ENCODE measurements around the gene MYCN.

MYCN gene

DNA sequence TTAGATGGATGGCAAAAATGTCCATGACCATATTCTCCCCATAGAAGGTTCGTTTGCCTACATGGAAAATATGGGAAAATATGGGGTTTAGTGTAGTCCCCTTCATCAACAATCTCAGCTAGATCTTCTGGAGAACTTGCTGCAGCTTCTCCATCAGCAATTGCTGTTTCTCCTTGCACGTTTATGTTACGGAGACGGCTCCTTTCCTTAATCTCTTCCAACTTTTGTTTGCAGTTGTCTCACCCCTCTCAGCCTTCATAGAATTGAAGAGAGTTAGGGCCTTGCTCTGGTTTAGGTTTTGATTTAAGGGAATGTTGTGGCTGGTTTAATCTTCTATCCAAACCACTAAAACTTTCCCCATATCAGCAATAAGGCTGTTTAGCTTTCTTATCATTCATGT is 28.9 kb downstream of the MYCN start:
- no peak for DNase-seq (ENCODE audit: insufficient read length)
- FAIRE-seq: no peak
- TF ChIP-seq POLR2AphosphoS5 (IDR thresholded peaks at IDR 0.05; ENCODE audit: low read depth, low read length): no peak
- no peak for TF ChIP-seq POLR2A (IDR thresholded peaks at IDR 0.05; ENCODE audit: low read depth, low read length)

DNA sequence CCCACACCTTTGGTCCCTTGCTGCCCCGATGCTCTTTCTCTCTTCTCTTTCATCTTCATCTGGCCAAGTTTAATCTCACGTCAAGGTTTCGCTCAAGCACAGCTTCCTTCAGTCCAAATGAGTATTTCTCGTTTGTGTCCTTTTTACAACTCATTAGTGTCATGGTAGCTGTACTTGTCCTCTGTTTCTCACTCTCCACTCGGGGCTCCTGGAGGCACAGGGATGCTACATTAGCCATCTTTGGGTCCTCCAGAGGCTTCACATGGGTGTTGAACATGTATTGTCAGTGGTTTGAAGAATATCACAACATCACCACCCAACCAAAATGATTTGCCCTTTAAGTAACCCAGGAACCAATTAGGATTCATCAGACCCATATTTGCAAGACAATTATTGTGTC is 30.4 kb downstream of the MYCN start:
- no peak for TF ChIP-seq TAF1 (IDR thresholded peaks at IDR 0.05; ENCODE audit: borderline replicate concordance, low read depth, low read length)
- no peak for TF ChIP-seq POLR2AphosphoS5 (IDR thresholded peaks at IDR 0.05; ENCODE audit: low read depth, low read length)
- no peak for TF ChIP-seq POLR2A (IDR thresholded peaks at IDR 0.05; ENCODE audit: low read depth, low read length)
- DNase-seq (ENCODE audit: insufficient read length): no peak

DNA sequence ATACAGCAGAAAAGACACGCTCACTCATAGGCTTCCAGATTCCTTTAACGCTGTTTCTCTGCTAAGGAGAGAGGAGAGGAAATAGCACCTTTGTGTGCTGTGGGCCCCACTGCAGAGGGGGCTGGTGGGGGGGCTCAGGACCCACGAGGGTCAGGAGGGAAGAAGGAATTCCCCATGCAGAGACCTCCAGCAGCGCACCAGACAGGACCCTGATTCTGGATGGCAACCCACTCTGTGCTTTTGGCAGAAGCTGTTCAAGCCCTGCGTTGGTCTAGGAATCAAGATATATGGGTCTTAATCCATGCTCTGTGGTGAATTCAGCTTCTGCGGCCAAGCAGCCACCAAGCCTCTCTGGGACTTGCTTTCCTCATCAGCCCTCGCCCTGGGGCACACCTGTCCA is 31.0 kb downstream of the MYCN start:
- DNase-seq (ENCODE audit: insufficient read length) (no peak), FAIRE-seq (no peak)
- TF ChIP-seq TAF1 (IDR thresholded peaks at IDR 0.05; ENCODE audit: borderline replicate concordance, low read depth, low read length) (no peak), POLR2AphosphoS5 (IDR thresholded peaks at IDR 0.05; ENCODE audit: low read depth, low read length) (no peak), POLR2A (IDR thresholded peaks at IDR 0.05; ENCODE audit: low read depth, low read length) (no peak)

More for the DNA sequence above, 30.4 kb downstream of the MYCN start:
- FAIRE-seq: no peak

DNA sequence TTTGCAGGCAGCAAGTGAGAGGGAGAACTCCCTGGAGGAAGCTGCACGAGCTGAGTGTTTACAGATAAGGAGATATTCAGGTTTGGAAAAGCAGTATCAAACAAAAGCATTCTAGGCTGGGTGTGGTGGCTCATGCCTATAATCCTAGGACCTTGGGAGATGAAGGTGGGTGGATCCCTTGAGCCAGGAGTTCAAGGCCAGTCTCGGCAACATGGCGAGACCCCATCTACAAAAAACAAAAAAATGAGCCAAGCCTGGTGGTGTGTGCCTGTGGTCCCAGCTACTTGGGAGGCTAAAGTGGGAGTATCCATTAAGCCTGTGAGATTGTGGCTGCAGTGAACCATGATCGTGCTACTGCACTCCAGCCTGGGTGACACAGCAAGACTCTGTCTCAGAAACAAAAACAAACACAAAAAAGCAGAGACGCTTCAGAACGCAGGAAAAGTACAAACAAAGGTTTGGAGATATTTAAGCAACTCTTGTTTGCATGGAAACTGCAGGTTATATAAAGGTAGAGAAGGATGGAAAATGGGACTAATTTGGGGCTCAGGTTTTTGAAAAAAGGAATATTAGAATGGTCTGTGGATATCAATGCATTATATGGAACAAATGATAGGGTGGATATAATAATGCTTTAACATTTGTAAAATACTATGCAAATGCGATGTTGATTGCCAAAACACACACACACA is 31.6 kb downstream of the MYCN start:
- TF ChIP-seq POLR2AphosphoS5 (IDR thresholded peaks at IDR 0.05; ENCODE audit: low read depth, low read length): no peak
- TF ChIP-seq TAF1 (IDR thresholded peaks at IDR 0.05; ENCODE audit: borderline replicate concordance, low read depth, low read length): no peak
- no peak for TF ChIP-seq POLR2A (IDR thresholded peaks at IDR 0.05; ENCODE audit: low read depth, low read length)
- no peak for DNase-seq (ENCODE audit: insufficient read length)
- no peak for FAIRE-seq

DNA sequence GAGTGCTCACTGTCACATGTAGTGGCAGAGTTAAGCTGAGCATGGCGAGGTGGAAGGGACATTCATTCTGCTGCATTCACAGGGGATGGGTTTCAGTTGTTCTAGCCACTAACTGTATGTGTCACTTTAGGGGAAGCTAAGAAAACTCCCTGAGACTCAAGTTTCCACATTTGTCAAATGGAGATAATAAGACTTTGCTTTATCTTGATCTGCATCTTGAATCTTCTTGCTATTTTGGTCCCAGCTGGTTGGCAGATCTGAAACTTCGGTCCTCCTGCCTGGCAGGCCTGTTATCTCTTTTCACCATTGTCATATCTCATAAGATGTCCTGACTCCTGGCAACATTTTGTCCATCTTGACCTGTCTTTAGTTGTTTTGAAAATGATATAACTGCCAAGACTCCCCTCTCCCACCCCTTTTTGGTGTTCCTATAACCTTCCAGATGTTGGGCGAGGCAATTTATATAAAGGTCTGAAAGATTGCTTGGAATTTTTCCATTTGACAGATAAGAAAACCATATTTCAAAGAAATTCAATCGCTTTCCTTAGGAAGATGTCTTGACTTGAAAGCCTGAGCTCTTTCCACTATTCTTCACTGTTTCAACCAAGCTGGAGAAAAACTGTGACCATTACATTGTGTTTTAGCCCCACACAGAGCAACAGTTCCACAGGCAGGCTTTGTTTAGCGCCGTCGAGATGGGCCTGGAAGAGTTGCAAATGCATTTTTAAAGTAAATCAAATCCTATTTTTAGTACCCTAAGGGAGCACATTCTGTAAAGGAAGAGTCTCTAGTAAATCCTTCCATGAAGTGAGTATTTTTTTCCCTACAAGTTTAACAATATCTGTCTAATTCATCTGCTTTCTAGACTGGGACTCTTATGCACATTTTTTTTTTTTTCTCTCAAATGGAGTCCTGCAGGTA is 33.4 kb downstream of the MYCN start:
- FAIRE-seq (no peak), DNase-seq (ENCODE audit: insufficient read length) (no peak)
- no peak for TF ChIP-seq POLR2A (IDR thresholded peaks at IDR 0.05; ENCODE audit: low read depth, low read length)
- TF ChIP-seq TAF1 (IDR thresholded peaks at IDR 0.05; ENCODE audit: borderline replicate concordance, low read depth, low read length): no peak
- TF ChIP-seq POLR2AphosphoS5 (IDR thresholded peaks at IDR 0.05; ENCODE audit: low read depth, low read length): no peak

DNA sequence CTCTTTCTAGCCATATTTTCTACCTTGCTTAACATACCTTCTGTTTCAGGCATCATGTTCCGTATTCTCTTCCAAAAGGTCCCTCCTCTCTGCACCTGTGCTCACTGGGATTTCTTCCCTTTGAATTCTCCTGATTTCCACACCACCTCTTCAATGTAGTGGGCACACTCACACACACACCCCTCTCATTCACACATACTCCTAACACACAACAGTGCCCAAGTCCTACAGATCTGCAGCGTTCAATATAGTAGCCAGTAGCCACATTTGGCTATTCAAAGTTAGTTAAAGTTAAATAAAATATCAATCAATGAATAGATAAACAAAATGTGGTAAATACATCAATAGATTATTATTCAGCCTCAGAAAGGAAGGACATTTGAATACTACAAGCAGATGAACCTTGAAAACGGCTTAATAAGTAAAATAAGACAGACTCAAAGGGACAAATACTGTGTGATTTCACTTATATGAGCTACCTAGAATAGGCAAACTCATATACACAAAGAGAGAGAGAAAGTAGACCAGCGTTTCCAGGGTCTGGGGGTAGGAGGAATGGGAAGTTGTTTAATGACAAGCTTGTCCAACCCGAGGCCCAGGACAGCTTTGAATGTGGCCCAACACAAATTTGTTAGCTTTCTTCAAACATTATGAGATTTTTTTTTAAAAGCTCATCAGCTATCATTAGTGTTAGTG is 34.4 kb downstream of the MYCN start:
- DNase-seq (ENCODE audit: insufficient read length) (no peak), FAIRE-seq (no peak)
- TF ChIP-seq POLR2A (IDR thresholded peaks at IDR 0.05; ENCODE audit: low read depth, low read length) (no peak), TAF1 (IDR thresholded peaks at IDR 0.05; ENCODE audit: borderline replicate concordance, low read depth, low read length) (no peak), POLR2AphosphoS5 (IDR thresholded peaks at IDR 0.05; ENCODE audit: low read depth, low read length) (no peak)

DNA sequence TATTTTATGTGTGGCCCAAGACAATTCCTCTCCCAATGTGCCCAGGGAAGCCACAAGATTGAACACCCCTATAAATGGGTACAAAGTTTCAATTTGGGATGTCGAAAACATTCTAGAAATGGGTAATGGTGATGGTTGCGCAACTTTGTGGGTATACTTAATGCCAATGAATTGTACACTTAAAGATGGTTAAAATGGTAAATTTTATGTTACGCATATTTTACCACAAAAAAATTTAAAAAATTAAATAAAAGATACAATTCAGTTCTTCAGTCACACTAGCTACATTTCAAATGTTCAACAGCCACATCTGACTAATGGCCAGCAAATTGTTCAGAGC is 34.9 kb downstream of the MYCN start:
- no peak for TF ChIP-seq POLR2A (IDR thresholded peaks at IDR 0.05; ENCODE audit: low read depth, low read length)
- TF ChIP-seq TAF1 (IDR thresholded peaks at IDR 0.05; ENCODE audit: borderline replicate concordance, low read depth, low read length): no peak
- no peak for TF ChIP-seq POLR2AphosphoS5 (IDR thresholded peaks at IDR 0.05; ENCODE audit: low read depth, low read length)
- no peak for FAIRE-seq
- DNase-seq (ENCODE audit: insufficient read length): no peak

DNA sequence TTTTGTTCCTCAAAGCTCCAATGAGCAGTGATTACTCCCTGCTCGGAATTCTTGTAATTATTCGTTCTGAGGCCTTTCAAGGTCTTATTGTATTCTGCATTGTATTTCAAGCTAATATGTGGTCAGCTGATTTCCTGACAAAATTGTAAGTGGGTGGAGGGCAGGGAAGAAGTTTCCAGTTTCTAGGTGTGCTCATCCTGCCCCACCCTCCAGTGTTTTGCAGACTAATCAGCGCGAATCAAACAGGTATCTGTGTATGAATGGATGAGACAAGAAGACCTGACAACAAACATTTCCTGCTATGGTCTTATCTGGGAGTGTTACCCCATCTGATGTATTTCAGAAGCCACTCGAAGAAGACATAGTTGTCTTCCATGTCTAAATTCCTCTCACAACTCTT is 35.3 kb downstream of the MYCN start:
- TF ChIP-seq TAF1 (IDR thresholded peaks at IDR 0.05; ENCODE audit: borderline replicate concordance, low read depth, low read length) (no peak), POLR2AphosphoS5 (IDR thresholded peaks at IDR 0.05; ENCODE audit: low read depth, low read length) (no peak), POLR2A (IDR thresholded peaks at IDR 0.05; ENCODE audit: low read depth, low read length) (no peak)
- DNase-seq (ENCODE audit: insufficient read length): no peak
- FAIRE-seq: no peak

DNA sequence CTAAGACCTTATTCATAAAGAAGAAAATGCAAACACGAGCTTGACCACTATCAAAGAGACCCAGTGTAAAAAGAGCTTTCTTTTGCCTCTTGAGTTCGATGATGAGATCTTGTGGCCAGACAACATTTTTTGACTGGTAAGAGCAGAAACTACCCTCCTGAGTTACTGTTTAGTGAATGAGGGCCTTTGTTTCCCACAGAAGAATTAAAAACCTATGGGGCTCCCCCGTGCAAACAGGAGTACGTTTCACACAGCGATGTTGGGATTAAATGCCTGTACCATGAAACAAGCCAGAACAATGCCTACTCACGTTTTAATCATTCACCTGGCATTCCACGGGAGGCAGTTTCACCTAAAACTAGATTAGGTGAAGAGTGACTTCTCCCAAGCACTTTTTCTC is 36.0 kb downstream of the MYCN start:
- no peak for DNase-seq (ENCODE audit: insufficient read length)
- TF ChIP-seq TAF1 (IDR thresholded peaks at IDR 0.05; ENCODE audit: borderline replicate concordance, low read depth, low read length) (no peak), POLR2A (IDR thresholded peaks at IDR 0.05; ENCODE audit: low read depth, low read length) (no peak), POLR2AphosphoS5 (IDR thresholded peaks at IDR 0.05; ENCODE audit: low read depth, low read length) (no peak)
- no peak for FAIRE-seq

DNA sequence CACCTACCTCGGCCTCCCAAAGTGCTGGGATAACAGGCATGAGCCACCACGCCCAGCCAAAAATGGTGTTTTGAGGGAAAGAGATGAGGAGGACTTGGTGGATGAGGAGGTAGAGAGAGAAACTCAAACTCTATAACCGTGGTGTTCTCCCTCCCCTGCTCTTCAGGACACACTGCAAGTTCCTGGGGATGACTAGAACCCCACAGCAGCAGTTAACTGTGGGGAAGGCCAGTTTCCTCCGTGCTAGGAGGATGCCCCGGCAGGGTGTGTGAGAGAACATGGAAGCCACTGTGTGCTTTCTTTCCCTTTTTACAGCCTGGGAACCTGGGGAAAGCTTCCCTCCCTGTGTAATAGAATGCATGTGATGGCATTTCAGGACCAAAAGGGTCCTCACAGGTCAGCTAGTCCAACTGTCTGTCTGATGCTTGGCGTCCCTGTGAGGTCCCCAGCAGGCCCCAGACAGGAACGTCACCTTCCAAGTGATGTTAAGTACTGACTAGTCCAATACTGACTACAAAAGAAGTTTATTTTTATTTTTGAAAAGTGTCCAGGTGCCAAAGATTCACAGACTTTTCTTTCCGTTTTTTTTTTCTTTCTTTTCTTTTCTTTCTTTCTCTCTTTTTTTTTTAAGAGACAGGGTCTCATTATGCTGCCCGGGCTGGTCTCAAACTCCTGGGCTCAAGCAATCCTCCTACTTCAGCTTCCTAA is 38.9 kb downstream of the MYCN start:
- no peak for DNase-seq (ENCODE audit: insufficient read length)
- TF ChIP-seq TAF1 (IDR thresholded peaks at IDR 0.05; ENCODE audit: borderline replicate concordance, low read depth, low read length) (no peak), POLR2AphosphoS5 (IDR thresholded peaks at IDR 0.05; ENCODE audit: low read depth, low read length) (no peak), POLR2A (IDR thresholded peaks at IDR 0.05; ENCODE audit: low read depth, low read length) (no peak)
- FAIRE-seq: no peak

All from GM12892 (cell line).